Lower leg skin (tissue), 4 donors: Measurements from ENCODE around the gene NPAS1. TPM values are rescaled to one million over a fixed set of nuclear protein-coding genes. Genes with fewer than 3 reads are reported as not detected.
"Not testable (repeated sequence)": the region's sequence is repeated elsewhere in the genome, so short reads cannot be mapped to it uniquely, and the experiment has no call there.

Experiments
- DNase-seq, 2 donors: peaks; one replicate each; pipeline ENCODE4 v3.0.0-alpha.2; 2019; ENCODE audit warnings: low spot score in 2 of 2
- H3K4me3 ChIP-seq: fragments of 200-600 bp; sonication (generic); 2 replicates; pipeline ENCODE4 v1.5.1; 2017; ENCODE audit warnings: mild to moderate bottlenecking, low read depth; ENCODE audit not compliant: poor library complexity, severe bottlenecking
- CTCF ChIP-seq, 3 donors: fragments of 450-650 bp; IDR thresholded peaks; one replicate each; pipeline ENCODE4 v1.5.1; 2016; ENCODE audit warnings: antibody characterized with exemption in 3 of 3, mild to moderate bottlenecking in 3 of 3, moderate library complexity in 2 of 3
- POLR2A ChIP-seq, 2 donors: fragments of 450-650 bp; IDR thresholded peaks; one replicate each; pipeline ENCODE4 v1.6.1; 2016 to 2017; ENCODE audit warnings: antibody characterized with exemption in 2 of 2, mild to moderate bottlenecking in 1 of 2, moderate library complexity in 1 of 2
- WGBS, 2 donors: methylation state at CpG; one replicate each; pipeline ENCODE4 v1.1.5; 2018; 5-methylcytosine and 5-hydroxymethylcytosine counted together
- intact Hi-C: fragments of 100-400 bp; cut with DNase I; formaldehyde crosslinking; loops from one replicate; pipeline ENCODE4 v1.15.0; 2023; ENCODE audit warnings: low total_unique reads
- total RNA-seq, 4 donors: library from RNA; depleted of rRNA; stranded (reverse); fragments of >200 nt; gene quantifications; one replicate each; pipeline ENCODE4 v1.1.0, GENCODE V29; 2016

The NPAS1 gene
- total RNA-seq, 4 donors from 2014 or later, result 5.7 to 24.3 (median 12.6) TPM

DNA sequence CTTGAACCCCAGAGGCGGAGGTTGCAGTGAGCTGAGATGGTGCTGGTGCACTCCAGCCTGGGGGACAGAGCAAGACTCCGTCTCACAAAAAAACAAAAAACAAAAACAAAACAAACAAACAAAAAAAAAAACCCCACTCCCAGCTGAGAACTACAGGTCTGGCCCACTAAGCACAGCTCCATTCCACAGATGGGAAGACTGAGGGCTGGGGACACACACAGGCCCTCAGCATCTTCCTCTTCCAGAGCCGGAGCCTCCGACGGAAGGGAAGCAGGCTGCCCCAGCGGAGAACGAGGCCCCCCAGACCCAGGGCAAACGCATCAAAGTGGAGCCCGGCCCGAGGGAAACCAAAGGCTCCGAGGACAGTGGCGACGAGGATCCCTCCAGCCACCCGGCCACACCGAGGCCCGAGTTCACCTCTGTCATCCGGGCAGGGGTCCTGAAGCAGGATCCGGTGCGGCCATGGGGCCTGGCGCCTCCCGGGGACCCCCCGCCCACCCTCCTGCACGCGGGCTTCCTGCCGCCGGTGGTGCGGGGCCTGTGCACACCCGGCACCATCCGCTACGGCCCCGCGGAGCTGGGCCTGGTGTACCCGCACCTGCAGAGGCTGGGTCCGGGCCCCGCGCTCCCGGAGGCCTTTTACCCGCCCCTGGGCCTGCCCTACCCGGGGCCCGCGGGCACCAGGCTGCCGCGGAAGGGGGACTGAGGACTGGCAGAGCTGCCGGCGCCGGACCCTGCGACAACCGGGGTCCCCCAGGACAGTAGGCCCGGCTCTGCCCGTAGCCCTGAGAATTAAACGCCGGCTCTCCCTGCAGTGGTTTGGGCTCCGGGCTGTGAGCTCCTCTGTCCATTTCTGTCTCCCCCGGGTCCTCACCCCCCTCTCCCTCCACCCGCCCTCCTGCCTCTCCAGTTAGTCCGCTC is 25.6 kb downstream of the NPAS1 start:
- WGBS, 2 donors, result 95 to 96% methylated on average over 28 to 50 of the region's 56 CpGs
- no peak overlapping the region for H3K4me3 ChIP-seq
- intact Hi-C loops, result no loop called here
- DNase-seq, result no peak
- TF ChIP-seq POLR2A (IDR thresholded peaks at IDR 0.05), result no peak
- no peak for TF ChIP-seq CTCF (IDR thresholded peaks at IDR 0.05)

DNA sequence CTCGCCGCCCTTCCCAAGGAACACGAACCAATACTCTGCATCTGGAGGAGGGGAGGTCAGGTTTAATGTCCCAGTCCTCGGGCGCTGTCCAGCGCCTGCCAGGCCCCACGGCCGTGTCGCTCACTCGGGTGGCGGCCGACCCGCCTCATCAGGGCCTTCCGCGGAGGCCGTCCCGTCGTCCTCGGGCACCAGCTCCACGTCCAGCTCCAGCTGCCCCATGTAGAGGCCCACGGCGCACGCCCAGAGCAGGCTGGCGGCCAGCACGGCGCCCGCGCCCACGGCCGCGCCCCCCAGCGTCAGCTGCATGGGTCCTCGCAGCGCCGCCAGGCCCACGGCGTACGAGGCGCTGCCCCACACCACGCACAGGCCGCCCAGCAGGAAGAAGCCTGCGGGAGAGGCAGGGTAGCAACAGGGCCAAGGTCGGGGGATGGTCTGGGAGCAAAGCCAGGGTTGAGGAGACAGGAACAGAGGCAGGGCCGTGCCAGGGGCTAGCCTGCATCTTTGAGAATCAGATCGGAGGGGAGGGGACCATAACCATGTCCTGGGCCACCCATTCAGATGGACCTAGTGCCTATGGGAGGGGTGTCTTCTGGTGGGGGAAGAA is 26.3 kb downstream of the NPAS1 start:
- intact Hi-C loops, result no loop called here

DNA sequence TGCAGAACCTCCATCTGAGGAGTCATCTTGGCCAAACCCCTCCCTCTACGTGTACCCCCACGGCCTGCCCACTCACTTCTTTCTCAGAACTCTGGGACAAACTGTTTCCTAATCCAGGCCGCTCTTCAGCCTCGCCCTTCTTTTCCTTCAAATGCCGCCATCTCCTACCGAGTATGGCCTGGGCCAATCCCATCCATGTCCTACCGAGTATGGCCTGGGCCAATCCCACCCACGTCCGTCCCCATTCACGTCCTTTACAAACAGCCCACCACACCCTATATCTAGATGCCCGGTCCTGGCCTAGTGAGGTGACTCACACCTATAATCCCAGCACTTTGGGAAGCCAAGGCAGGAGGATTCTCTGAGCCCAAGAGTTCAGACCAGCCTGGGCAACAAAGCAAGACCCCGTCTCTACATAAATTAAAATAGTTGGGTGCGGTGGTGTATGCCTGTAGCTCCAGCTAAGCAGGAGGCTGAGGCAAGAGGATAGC is 27.7 kb downstream of the NPAS1 start:
- 78 to 81% methylated on average over 13 of the region's 13 CpGs for WGBS, 2 donors
- DNase-seq, result no peak
- intact Hi-C loops, result no loop called here
- H3K4me3 ChIP-seq, result no peak overlapping the region
- TF ChIP-seq POLR2A (IDR thresholded peaks at IDR 0.05), result no peak
- TF ChIP-seq CTCF (IDR thresholded peaks at IDR 0.05), result no peak

More for the DNA sequence above, 26.3 kb downstream of the NPAS1 start:
- no peak for DNase-seq
- WGBS, 2 donors, result 89 to 91% methylated on average over 41 to 44 of the region's 45 CpGs
- H3K4me3 ChIP-seq, result no peak overlapping the region
- TF ChIP-seq CTCF (IDR thresholded peaks at IDR 0.05) (no peak), POLR2A (IDR thresholded peaks at IDR 0.05) (no peak)

DNA sequence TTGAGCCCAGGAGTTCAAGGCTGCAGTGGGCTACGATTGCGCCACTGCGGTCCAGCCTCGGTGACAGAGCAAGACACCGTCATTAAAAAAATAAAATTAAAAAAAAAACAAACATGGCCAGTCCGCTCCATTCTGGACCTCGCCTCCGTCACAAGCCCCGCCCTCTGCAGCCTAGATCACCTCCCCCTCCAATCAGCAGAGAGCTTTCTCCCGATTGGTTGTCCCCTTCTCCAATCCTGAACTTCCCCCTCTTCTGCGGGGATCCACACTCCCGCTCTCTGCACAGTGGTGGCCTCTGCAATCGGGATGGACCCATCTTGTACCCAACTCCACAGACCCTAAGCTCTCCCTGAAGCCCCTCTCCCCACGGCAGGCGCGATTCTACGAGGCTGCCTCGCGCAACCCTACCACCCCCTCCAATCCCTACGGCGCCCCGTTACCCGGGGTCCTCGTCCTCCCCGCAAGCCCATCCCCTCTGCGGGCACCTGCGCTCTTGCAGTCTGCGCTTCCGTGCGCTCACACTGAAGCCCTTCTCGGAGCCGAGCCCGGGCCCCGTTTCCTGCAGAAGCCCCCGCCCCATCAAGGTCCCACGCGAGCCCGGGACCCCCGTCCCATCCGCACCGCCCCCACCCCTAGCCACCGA is 28.2 kb downstream of the NPAS1 start:
- TF ChIP-seq CTCF (IDR thresholded peaks at IDR 0.05) (no peak), POLR2A (IDR thresholded peaks at IDR 0.05) (no peak)
- intact Hi-C loops, result no loop called here
- peak; percentile 80 to 94 for DNase-seq
- 3 to 5% methylated on average over 37 to 42 of the region's 42 CpGs for WGBS, 2 donors
- H3K4me3 ChIP-seq, result peak overlapping the region; percentile 59

- DNase-seq, result no peak
- intact Hi-C loops, result no loop called here
- H3K4me3 ChIP-seq, result no peak overlapping the region
- 35 to 36% methylated on average over 9 of the region's 9 CpGs for WGBS, 2 donors
- TF ChIP-seq CTCF (IDR thresholded peaks at IDR 0.05) (no peak), POLR2A (IDR thresholded peaks at IDR 0.05) (no peak)
Measured at GRCh38 chr19:47049307-47049700, 29.7 kb downstream of the NPAS1 start.

GRCh38 chr19:47050562-47050961 is 30.9 kb downstream of the NPAS1 start:
- 79 to 87% methylated on average over 3 of the region's 3 CpGs for WGBS, 2 donors
- intact Hi-C loops, result not testable (repeated sequence)

More at GRCh38 chr19:47050562-47050961, 30.9 kb downstream of the NPAS1 start:
- H3K4me3 ChIP-seq, DNase-seq: not testable (repeated sequence)
